ENCODE data around the gene IL24. TPM values are rescaled to one million over a fixed set of nuclear protein-coding genes. Genes with fewer than 3 reads are reported as not detected.

IL24 gene
- total and polyA plus RNA-seq, 2 donors from 2014 or later, result not detected

DNA sequence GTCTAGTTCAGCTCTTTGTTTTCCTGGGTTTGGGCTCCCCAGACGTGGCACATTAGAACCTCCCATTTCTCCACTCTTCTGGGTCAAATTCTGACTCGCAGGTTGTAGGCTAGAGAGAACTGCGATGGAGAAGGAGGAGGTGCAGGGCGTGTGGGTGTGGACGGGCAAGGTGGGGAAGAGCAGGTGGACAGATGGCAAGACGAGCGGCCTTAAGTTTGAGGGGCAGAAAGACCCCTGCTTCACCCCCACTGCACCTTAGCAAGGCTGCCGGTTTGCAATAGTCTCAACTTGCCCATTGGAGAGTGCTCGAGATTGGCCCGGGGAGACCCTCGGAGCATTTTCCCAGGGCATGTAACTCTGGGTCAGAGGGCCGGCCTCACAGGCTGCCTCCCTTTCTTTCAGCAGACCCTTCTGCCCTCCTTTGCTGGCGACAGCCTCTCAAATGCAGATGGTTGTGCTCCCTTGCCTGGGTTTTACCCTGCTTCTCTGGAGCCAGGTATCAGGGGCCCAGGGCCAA lies 1.7 kb downstream of the IL24 start:
- no peaks in the 10 kb centered on the region for H3K36me3 ChIP-seq (ENCODE audit: control insufficient read depth in 2 of 3, insufficient read depth in 3 of 3, low read length in 3 of 3)
- no peak for DNase-seq
- FAIRE-seq, result no peak
- TF ChIP-seq, protein P1, sequence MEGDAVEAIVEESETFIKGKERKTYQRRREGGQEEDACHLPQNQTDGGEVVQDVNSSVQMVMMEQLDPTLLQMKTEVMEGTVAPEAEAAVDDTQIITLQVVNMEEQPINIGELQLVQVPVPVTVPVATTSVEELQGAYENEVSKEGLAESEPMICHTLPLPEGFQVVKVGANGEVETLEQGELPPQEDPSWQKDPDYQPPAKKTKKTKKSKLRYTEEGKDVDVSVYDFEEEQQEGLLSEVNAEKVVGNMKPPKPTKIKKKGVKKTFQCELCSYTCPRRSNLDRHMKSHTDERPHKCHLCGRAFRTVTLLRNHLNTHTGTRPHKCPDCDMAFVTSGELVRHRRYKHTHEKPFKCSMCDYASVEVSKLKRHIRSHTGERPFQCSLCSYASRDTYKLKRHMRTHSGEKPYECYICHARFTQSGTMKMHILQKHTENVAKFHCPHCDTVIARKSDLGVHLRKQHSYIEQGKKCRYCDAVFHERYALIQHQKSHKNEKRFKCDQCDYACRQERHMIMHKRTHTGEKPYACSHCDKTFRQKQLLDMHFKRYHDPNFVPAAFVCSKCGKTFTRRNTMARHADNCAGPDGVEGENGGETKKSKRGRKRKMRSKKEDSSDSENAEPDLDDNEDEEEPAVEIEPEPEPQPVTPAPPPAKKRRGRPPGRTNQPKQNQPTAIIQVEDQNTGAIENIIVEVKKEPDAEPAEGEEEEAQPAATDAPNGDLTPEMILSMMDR (IDR thresholded peaks at IDR 0.05; ENCODE audit: borderline replicate concordance, extremely low read depth, insufficient read depth), result no peak
- intact Hi-C loops (cut with DNase I), result no loop called here
- no peaks in the 10 kb centered on the region for H3K9me3 ChIP-seq (ENCODE audit: control insufficient read depth in 2 of 3, insufficient read depth in 1 of 3, low read length in 3 of 3)
- H3K4me1 ChIP-seq (ENCODE audit: control insufficient read depth in 2 of 3, insufficient read depth in 2 of 3, low read depth in 1 of 3, low read length in 3 of 3), result peaks cover 0 to 2% (median 0%) of the 10 kb centered on the region in 3 donors
- H3K9ac ChIP-seq (ENCODE audit: low read length in 3 of 3), result no peak overlapping the region
- no peaks in the 10 kb centered on the region for H3K27me3 ChIP-seq (ENCODE audit: control insufficient read depth, insufficient read depth, low read length)
- no peak overlapping the region for H3K27ac ChIP-seq (ENCODE audit: low read depth in 2 of 2, low read length in 2 of 2)
- no peak overlapping the region for H3K4me3 ChIP-seq (ENCODE audit: low read length in 3 of 3)

- Histone ChIP-seq H3K9me3 (ENCODE audit: control insufficient read depth in 2 of 3, insufficient read depth in 1 of 3, low read length in 3 of 3) (no peaks in the 10 kb centered on the region), H3K27me3 (ENCODE audit: control insufficient read depth, insufficient read depth, low read length) (no peaks in the 10 kb centered on the region), H3K27ac (ENCODE audit: low read depth in 2 of 2, low read length in 2 of 2) (no peak overlapping the region), H3K9ac (ENCODE audit: low read length in 3 of 3) (no peak overlapping the region), H3K4me3 (ENCODE audit: low read length in 3 of 3) (no peak overlapping the region), H3K4me1 (ENCODE audit: control insufficient read depth in 2 of 3, insufficient read depth in 2 of 3, low read depth in 1 of 3, low read length in 3 of 3) (peaks cover 0 to 2% (median 0%) of the 10 kb centered on the region in 3 donors), H3K36me3 (ENCODE audit: control insufficient read depth in 2 of 3, insufficient read depth in 3 of 3, low read length in 3 of 3) (no peaks in the 10 kb centered on the region)
- FAIRE-seq (no peak), DNase-seq (no peak)
- TF ChIP-seq, protein P1 (IDR thresholded peaks at IDR 0.05; ENCODE audit: borderline replicate concordance, extremely low read depth, insufficient read depth), result no peak
- intact Hi-C loops (cut with DNase I), result no loop called here
These were observed 2.5 kb downstream of the IL24 start for GRCh38 chr1:206899717-206900116.

GRCh38 chr1:206900149-206900548 lies 2.9 kb downstream of the IL24 start:
- TF ChIP-seq, protein P1 (IDR thresholded peaks at IDR 0.05; ENCODE audit: borderline replicate concordance, extremely low read depth, insufficient read depth), result no peak
- no peak for DNase-seq

DNA sequence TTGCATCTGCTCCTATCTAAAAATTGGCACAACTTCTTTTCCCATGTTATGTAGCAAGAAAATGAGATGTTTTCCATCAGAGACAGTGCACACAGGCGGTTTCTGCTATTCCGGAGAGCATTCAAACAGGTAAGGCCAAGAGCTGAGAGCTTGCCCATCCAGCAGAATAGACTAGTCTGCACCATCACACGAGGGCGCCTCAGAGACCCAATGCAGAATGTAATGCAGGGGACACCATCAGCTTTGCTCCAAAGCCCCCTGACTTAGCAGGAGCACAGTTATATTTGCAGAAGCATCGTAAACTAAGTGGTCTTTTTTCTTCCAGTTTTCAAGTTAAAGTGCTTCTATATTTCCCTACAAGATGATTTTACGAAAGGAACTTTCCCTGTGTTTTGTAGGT lies 4.7 kb downstream of the IL24 start:
- FAIRE-seq, result no peak
- no peak overlapping the region for H3K27ac ChIP-seq (ENCODE audit: low read depth in 2 of 2, low read length in 2 of 2)

More at GRCh38 chr1:206900149-206900548, 2.9 kb downstream of the IL24 start:
- peaks cover 0 to 2% (median 0%) of the 10 kb centered on the region in 3 donors for H3K4me1 ChIP-seq (ENCODE audit: control insufficient read depth in 2 of 3, insufficient read depth in 2 of 3, low read depth in 1 of 3, low read length in 3 of 3)
- H3K27me3 ChIP-seq (ENCODE audit: control insufficient read depth, insufficient read depth, low read length), result no peaks in the 10 kb centered on the region
- no peak overlapping the region for H3K4me3 ChIP-seq (ENCODE audit: low read length in 3 of 3)
- H3K36me3 ChIP-seq (ENCODE audit: control insufficient read depth in 2 of 3, insufficient read depth in 3 of 3, low read length in 3 of 3), result no peaks in the 10 kb centered on the region
- FAIRE-seq, result no peak
- H3K9me3 ChIP-seq (ENCODE audit: control insufficient read depth in 2 of 3, insufficient read depth in 1 of 3, low read length in 3 of 3), result no peaks in the 10 kb centered on the region
- H3K27ac ChIP-seq (ENCODE audit: low read depth in 2 of 2, low read length in 2 of 2), result no peak overlapping the region
- intact Hi-C loops (cut with DNase I), result no loop called here
- H3K9ac ChIP-seq (ENCODE audit: low read length in 3 of 3), result no peak overlapping the region

More for the DNA sequence above, 4.7 kb downstream of the IL24 start:
- Histone ChIP-seq H3K27me3 (ENCODE audit: control insufficient read depth, insufficient read depth, low read length) (no peaks in the 10 kb centered on the region), H3K9me3 (ENCODE audit: control insufficient read depth in 2 of 3, insufficient read depth in 1 of 3, low read length in 3 of 3) (no peaks in the 10 kb centered on the region), H3K4me3 (ENCODE audit: low read length in 3 of 3) (no peak overlapping the region), H3K9ac (ENCODE audit: low read length in 3 of 3) (no peak overlapping the region), H3K36me3 (ENCODE audit: control insufficient read depth in 2 of 3, insufficient read depth in 3 of 3, low read length in 3 of 3) (no peaks in the 10 kb centered on the region), H3K4me1 (ENCODE audit: control insufficient read depth in 2 of 3, insufficient read depth in 2 of 3, low read depth in 1 of 3, low read length in 3 of 3) (no peaks in the 10 kb centered on the region)
- TF ChIP-seq, protein P1 (IDR thresholded peaks at IDR 0.05; ENCODE audit: borderline replicate concordance, extremely low read depth, insufficient read depth), result no peak
- intact Hi-C loops (cut with DNase I), result no loop called here
- DNase-seq, result no peak
